NCI-H748 treated with DMSO at 0.1 percent for 48 hours (cell line): ENCODE measurements around the gene ADGRE2.
"Not testable (repeated sequence)": the region's sequence is repeated elsewhere in the genome, so short reads cannot be mapped to it uniquely, and the experiment has no call there.

Experiments used
- DNase-seq: peaks from one replicate; lab custom pipeline; 2025; lab: John Stamatoyannopoulos, UW

ADGRE2 gene

GRCh38 chr19:14778110-14778845, at the start of gene ADGRE2:
ADGRE2 (minus strand) TSS chr19:14778560; CDS start chr19:14776756, 1,804 bp downstream.
- DNase-seq = not testable (repeated sequence)

- no peak for DNase-seq
Measured at GRCh38 chr19:14826006-14826405, 47.6 kb upstream of the ADGRE2 start.

- DNase-seq = no peak
Measured at GRCh38 chr19:14821937-14822336, 43.6 kb upstream of the ADGRE2 start.

- no peak for DNase-seq
Measured at GRCh38 chr19:14818588-14818987, 40.2 kb upstream of the ADGRE2 start.

- DNase-seq = no peak
Measured at GRCh38 chr19:14817052-14817451, 38.7 kb upstream of the ADGRE2 start.

- no peak for DNase-seq
Measured at GRCh38 chr19:14814982-14815652, 36.8 kb upstream of the ADGRE2 start.

- DNase-seq = no peak
Measured at GRCh38 chr19:14809272-14810057, 31.1 kb upstream of the ADGRE2 start.

GRCh38 chr19:14804765-14805164, 26.4 kb upstream of the ADGRE2 start:
- DNase-seq = no peak

GRCh38 chr19:14798760-14799159, 20.4 kb upstream of the ADGRE2 start:
- DNase-seq = no peak

GRCh38 chr19:14796021-14796420, 17.7 kb upstream of the ADGRE2 start:
- DNase-seq = no peak

- no peak for DNase-seq
Measured at GRCh38 chr19:14795078-14795721, 16.8 kb upstream of the ADGRE2 start.

- not testable (repeated sequence) for DNase-seq
Measured at GRCh38 chr19:14792250-14792649, 13.9 kb upstream of the ADGRE2 start.

- DNase-seq = no peak
Measured at GRCh38 chr19:14786421-14786851, 8.1 kb upstream of the ADGRE2 start.

GRCh38 chr19:14785102-14785793, 6.9 kb upstream of the ADGRE2 start:
- not testable (repeated sequence) for DNase-seq

GRCh38 chr19:14784730-14785101, 6.4 kb upstream of the ADGRE2 start:
- not testable (repeated sequence) for DNase-seq

GRCh38 chr19:14783410-14783998, 5.1 kb upstream of the ADGRE2 start:
- not testable (repeated sequence) for DNase-seq

GRCh38 chr19:14782626-14783409, 4.5 kb upstream of the ADGRE2 start:
- DNase-seq = no peak

- DNase-seq = not testable (repeated sequence)
Measured at GRCh38 chr19:14781713-14782536, 3.6 kb upstream of the ADGRE2 start.

- not testable (repeated sequence) for DNase-seq
Measured at GRCh38 chr19:14780622-14781225, 2.4 kb upstream of the ADGRE2 start.
